DOHH2 (cell line): ENCODE measurements around the gene REEP2.
"Not testable (repeated sequence)": the region's sequence is repeated elsewhere in the genome, so short reads cannot be mapped to it uniquely, and the experiment has no call there.

ENCODE experiments used
- H3F3A ChIP-seq: fragments of 200-600 bp; sonication (generic), shearing (Covaris generic); 2 replicates; pipeline ENCODE4 v1.6.0; 2016; ENCODE audit warnings: antibody characterized with exemption, mild to moderate bottlenecking; ENCODE audit not compliant: control insufficient read depth, insufficient read depth
- H3K27ac ChIP-seq: fragments of 200-600 bp; sonication (generic); 2 replicates; pipeline ENCODE4 v1.5.1; 2014; ENCODE audit warnings: low read depth, mild to moderate bottlenecking, low read length, moderate library complexity
- H3K27me3 ChIP-seq: fragments of 200-600 bp; sonication (generic); 2 replicates; pipeline ENCODE4 v1.6.1; 2014; ENCODE audit warnings: mild to moderate bottlenecking, low read length, mixed read lengths; ENCODE audit not compliant: control insufficient read depth
- H3K36me3 ChIP-seq: fragments of 200-600 bp; sonication (generic); 2 replicates; pipeline ENCODE4 v1.6.1; 2014; ENCODE audit warnings: mild to moderate bottlenecking, low read length, moderate library complexity, mixed read lengths; ENCODE audit not compliant: control insufficient read depth
- H3K4me1 ChIP-seq: fragments of 200-600 bp; sonication (generic); 2 replicates; pipeline ENCODE4 v1.6.1; 2014; ENCODE audit warnings: mild to moderate bottlenecking, low read length, mixed read lengths; ENCODE audit not compliant: control insufficient read depth
- H3K4me2 ChIP-seq: fragments of 200-600 bp; sonication (generic); 2 replicates; pipeline ENCODE4 v1.6.0; 2014; ENCODE audit warnings: mild to moderate bottlenecking, low read length, moderate library complexity
- H3K4me3 ChIP-seq: fragments of 200-600 bp; sonication (generic); 2 replicates; pipeline ENCODE4 v1.5.1; 2014; ENCODE audit warnings: mild to moderate bottlenecking, low read length, mixed read lengths
- H3K79me2 ChIP-seq: fragments of 200-600 bp; sonication (generic); 2 replicates; pipeline ENCODE4 v1.6.1; 2014; ENCODE audit warnings: mild to moderate bottlenecking, low read length, mixed read lengths; ENCODE audit not compliant: control insufficient read depth
- H3K9me2 ChIP-seq: fragments of 200-600 bp; sonication (generic); replicated peaks from 2 replicates; pipeline ENCODE4 v1.6.1; 2014; ENCODE audit warnings: mild to moderate bottlenecking, low read length, mixed read lengths; ENCODE audit not compliant: control insufficient read depth
- H3K9me3 ChIP-seq: fragments of 200-600 bp; sonication (generic); 2 replicates; pipeline ENCODE4 v1.6.1; 2014; ENCODE audit warnings: antibody characterized with exemption, low read length, mixed read lengths; ENCODE audit not compliant: control insufficient read depth, insufficient read depth
- H4K20me1 ChIP-seq: fragments of 200-600 bp; sonication (generic); 2 replicates; pipeline ENCODE4 v1.6.0; 2014; ENCODE audit warnings: low read depth, mild to moderate bottlenecking, antibody characterized with exemption, low read length, moderate library complexity; ENCODE audit not compliant: control insufficient read depth, insufficient read depth
- EZH2phosphoT487 ChIP-seq: fragments of 200-600 bp; sonication (generic); IDR thresholded peaks from 2 replicates; pipeline ENCODE4 v1.6.1; 2017; ENCODE audit warnings: borderline replicate concordance, mild to moderate bottlenecking, antibody characterized with exemption, low read length, moderate library complexity, mixed read lengths
- TF ChIP-seq, protein P1 (sequence below): fragments of 200-600 bp; sonication (generic); IDR thresholded peaks from one replicate; pipeline ENCODE4 v1.5.1; 2014; ENCODE audit warnings: antibody characterized with exemption, mild to moderate bottlenecking, low read depth, low read length; ENCODE audit not compliant: poor library complexity, severe bottlenecking

Gene REEP2

DNA sequence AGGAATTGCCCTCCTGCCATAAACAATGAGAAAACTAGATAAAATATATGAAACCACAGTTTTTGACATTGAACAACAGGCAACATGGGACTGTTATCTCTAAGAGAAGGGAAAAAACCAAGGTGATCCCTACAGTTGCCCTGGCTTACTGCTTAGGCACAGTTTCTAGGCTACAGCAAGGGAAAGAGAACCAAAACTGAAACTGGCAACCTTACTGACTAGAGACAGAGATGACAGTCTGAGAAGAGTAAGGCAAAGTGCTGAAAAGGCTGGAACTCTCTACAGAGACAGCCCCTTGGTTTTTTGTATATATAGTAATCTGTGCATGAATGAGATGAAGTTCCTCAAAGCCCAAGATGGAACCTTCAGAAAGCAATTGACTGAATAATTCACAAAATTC lies 36.2 kb upstream of the REEP2 start:
- no peaks in the 10 kb centered on the region for H4K20me1 ChIP-seq
- peaks cover 1% of the 10 kb centered on the region; the same call in 1 of the 2 replicates for H3F3A ChIP-seq
- peaks cover 3% of the 10 kb centered on the region for H3K4me1 ChIP-seq
- H3K79me2 ChIP-seq = no peaks in the 10 kb centered on the region
- no peak overlapping the region for H3K4me3 ChIP-seq
- TF ChIP-seq, protein P1, sequence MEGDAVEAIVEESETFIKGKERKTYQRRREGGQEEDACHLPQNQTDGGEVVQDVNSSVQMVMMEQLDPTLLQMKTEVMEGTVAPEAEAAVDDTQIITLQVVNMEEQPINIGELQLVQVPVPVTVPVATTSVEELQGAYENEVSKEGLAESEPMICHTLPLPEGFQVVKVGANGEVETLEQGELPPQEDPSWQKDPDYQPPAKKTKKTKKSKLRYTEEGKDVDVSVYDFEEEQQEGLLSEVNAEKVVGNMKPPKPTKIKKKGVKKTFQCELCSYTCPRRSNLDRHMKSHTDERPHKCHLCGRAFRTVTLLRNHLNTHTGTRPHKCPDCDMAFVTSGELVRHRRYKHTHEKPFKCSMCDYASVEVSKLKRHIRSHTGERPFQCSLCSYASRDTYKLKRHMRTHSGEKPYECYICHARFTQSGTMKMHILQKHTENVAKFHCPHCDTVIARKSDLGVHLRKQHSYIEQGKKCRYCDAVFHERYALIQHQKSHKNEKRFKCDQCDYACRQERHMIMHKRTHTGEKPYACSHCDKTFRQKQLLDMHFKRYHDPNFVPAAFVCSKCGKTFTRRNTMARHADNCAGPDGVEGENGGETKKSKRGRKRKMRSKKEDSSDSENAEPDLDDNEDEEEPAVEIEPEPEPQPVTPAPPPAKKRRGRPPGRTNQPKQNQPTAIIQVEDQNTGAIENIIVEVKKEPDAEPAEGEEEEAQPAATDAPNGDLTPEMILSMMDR = no peak
- TF ChIP-seq EZH2phosphoT487 = no peak
- no peak overlapping the region for H3K27ac ChIP-seq
- H3K9me3 ChIP-seq = no peaks in the 10 kb centered on the region
- H3K36me3 ChIP-seq = peaks cover 69% of the 10 kb centered on the region
- H3K9me2 ChIP-seq = no peaks in the 10 kb centered on the region
- H3K4me2 ChIP-seq = no peak overlapping the region
- H3K27me3 ChIP-seq = no peaks in the 10 kb centered on the region

DNA sequence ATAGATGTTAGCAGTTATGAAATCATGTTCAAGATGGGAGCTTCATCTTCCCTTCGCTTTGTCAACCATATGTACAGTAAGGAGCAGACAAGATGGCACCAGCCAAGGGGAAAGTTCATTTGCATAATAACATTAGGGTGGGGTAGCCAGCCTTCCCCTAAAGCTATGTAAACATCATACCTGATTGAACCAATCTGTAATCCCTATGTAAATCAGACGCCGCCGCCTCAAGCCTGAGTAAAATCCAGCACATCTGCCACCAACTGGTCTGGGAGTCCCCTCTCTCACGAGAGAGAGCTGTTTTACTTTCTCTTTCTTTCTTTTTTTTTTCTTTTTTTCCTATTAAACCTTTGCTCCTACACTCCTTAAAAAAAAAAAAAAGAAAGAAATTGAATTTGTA lies 30.8 kb upstream of the REEP2 start:
- H3K9me2 ChIP-seq = no peaks in the 10 kb centered on the region
- no peak overlapping the region for H3K4me2 ChIP-seq
- H4K20me1 ChIP-seq = no peaks in the 10 kb centered on the region
- peaks cover 6% of the 10 kb centered on the region for H3K4me1 ChIP-seq
- peaks cover 39% of the 10 kb centered on the region for H3K36me3 ChIP-seq
- no peaks in the 10 kb centered on the region for H3K9me3 ChIP-seq
- no peaks in the 10 kb centered on the region for H3K79me2 ChIP-seq
- H3K4me3 ChIP-seq = no peak overlapping the region
- H3K27me3 ChIP-seq = no peaks in the 10 kb centered on the region
- no peak for TF ChIP-seq EZH2phosphoT487
- H3K27ac ChIP-seq = no peak overlapping the region
- H3F3A ChIP-seq = peaks cover 15% of the 10 kb centered on the region

DNA sequence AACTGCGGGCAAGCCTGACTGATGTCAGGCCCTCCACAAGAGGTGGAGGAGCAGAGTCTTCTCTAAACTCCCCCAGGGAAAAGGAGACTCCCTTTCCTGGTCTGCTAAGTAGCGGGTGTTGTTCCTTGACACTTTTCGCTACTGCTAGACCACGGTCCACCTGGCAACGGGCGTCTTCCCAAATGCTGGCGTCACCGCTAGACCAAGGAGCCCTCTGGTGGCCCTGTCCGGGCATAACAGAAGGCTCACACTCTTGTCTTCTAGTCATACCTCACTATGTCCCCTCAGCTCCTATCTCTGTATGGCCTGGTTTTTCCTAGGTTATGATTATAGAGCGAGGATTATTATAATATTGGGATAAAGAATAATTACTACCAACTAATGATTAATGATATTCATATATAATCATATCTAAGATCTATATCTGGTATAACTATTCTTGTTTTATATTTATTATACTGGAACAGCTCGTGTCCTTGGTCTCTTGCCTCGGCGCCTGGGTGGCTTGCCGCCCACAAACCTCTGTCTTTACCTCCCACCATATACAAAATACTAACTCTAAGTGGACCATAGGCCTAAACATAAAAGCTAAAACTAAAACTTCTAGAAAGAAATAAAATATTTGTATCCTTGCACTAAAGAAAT lies 27.7 kb upstream of the REEP2 start:
- not testable (repeated sequence) for H3K79me2 ChIP-seq, H3K4me3 ChIP-seq, H3K9me2 ChIP-seq, H3K4me1 ChIP-seq, H3K4me2 ChIP-seq, H3K27me3 ChIP-seq, H3K9me3 ChIP-seq, H3K27ac ChIP-seq, H4K20me1 ChIP-seq
- Histone ChIP-seq H3K36me3 (peaks cover 43% of the 10 kb centered on the region), H3F3A (peaks cover 15% of the 10 kb centered on the region)
- TF ChIP-seq, protein P1 = peak; percentile 26

DNA sequence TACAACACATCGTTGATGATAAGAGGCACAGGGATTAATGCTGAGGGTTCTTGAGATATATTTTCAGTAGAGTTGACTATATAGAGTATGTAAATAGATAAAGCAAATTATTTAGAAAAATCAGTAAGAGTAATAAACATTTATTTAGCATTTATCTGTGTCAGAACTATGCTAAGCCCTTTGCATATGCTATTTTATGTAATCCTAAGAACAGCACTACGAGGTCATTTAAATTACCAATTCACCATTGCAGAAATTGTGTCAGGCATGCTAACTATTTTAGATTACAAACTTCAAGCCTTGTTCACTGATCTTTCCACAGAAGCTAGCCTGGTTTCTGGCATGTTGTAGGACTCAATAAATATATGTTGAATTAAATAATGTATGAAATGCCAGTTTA lies 20.4 kb upstream of the REEP2 start:
- H4K20me1 ChIP-seq = no peaks in the 10 kb centered on the region
- H3K79me2 ChIP-seq = no peaks in the 10 kb centered on the region
- no peaks in the 10 kb centered on the region for H3K9me2 ChIP-seq
- no peaks in the 10 kb centered on the region for H3K9me3 ChIP-seq
- TF ChIP-seq EZH2phosphoT487 = no peak
- TF ChIP-seq, protein P1 = no peak
- peaks cover 78% of the 10 kb centered on the region for H3K36me3 ChIP-seq
- no peak overlapping the region for H3K27ac ChIP-seq
- H3K4me1 ChIP-seq = no peaks in the 10 kb centered on the region
- H3K27me3 ChIP-seq = no peaks in the 10 kb centered on the region
- H3F3A ChIP-seq = no peaks in the 10 kb centered on the region
- no peak overlapping the region for H3K4me2 ChIP-seq
- H3K4me3 ChIP-seq = no peak overlapping the region
